ENCODE results near the gene TULP4.
A peak's percentile ranks its signal among the peaks of the same experiment; 100 is the strongest.
"Not testable (repeated sequence)": the region's sequence is repeated elsewhere in the genome, so short reads cannot be mapped to it uniquely, and the experiment has no call there.

TULP4 gene

GRCh38 chr6:158295976-158296853, 16.1 kb upstream of the TULP4 start:
- DNase-seq: not testable (repeated sequence)

- DNase-seq: not testable (repeated sequence)
These were observed 15.4 kb upstream of the TULP4 start for GRCh38 chr6:158296854-158297324.

GRCh38 chr6:158297657-158298056, 14.6 kb upstream of the TULP4 start:
- DNase-seq: not testable (repeated sequence)

- DNase-seq: not testable (repeated sequence)
These were observed 11.7 kb upstream of the TULP4 start for GRCh38 chr6:158300306-158301143.

GRCh38 chr6:158301561-158301960, 10.7 kb upstream of the TULP4 start:
- not testable (repeated sequence) for DNase-seq

- DNase-seq: not testable (repeated sequence)
These were observed 10.0 kb upstream of the TULP4 start for GRCh38 chr6:158302195-158302796.

GRCh38 chr6:158303210-158303731, 9.0 kb upstream of the TULP4 start:
- no peak for DNase-seq

- no peak for DNase-seq
These were observed 8.0 kb upstream of the TULP4 start for GRCh38 chr6:158304254-158304653.

GRCh38 chr6:158309814-158310213, 2.5 kb upstream of the TULP4 start:
- DNase-seq: no peak

GRCh38 chr6:158311193-158311592, 1.1 kb upstream of the TULP4 start:
- DNase-seq: no peak

- no peak for DNase-seq
These were observed 639 bp upstream of the TULP4 start for GRCh38 chr6:158311626-158312025.

GRCh38 chr6:158312672-158313397, 570 bp downstream of the TULP4 start:
- DNase-seq: no peak

GRCh38 chr6:158313989-158314388, 1.7 kb downstream of the TULP4 start:
- peak; percentile 3 for DNase-seq

- no peak for DNase-seq
These were observed 2.5 kb downstream of the TULP4 start for GRCh38 chr6:158314737-158315136.

- DNase-seq: no peak
These were observed 3.8 kb downstream of the TULP4 start for GRCh38 chr6:158316022-158316421.

GRCh38 chr6:158321960-158322359, 9.7 kb downstream of the TULP4 start:
- DNase-seq: no peak

- DNase-seq: no peak
These were observed 10.1 kb downstream of the TULP4 start for GRCh38 chr6:158322400-158322723.

GRCh38 chr6:158322724-158323560, 10.7 kb downstream of the TULP4 start:
- no peak for DNase-seq

- DNase-seq: no peak
These were observed 11.3 kb downstream of the TULP4 start for GRCh38 chr6:158323561-158323958.

GRCh38 chr6:158324136-158324535, 11.9 kb downstream of the TULP4 start:
- DNase-seq: no peak

- no peak for DNase-seq
These were observed 14.9 kb downstream of the TULP4 start for GRCh38 chr6:158327211-158327610.
